GM18873 (cell line): ENCODE measurements around the gene ZNF407.

ENCODE experiments used
- ATAC-seq: cut with Tn5 transposase; IDR thresholded peaks from one replicate; pipeline ENCODE4 v1.9.1; 2021; ENCODE audit warnings: mild to moderate bottlenecking, moderate library complexity, moderate number of reproducible peaks; ENCODE audit not compliant: unreplicated experiment, low FRiP score

The ZNF407 gene

GRCh38 chr18:75104483-75104882 lies 506.8 kb downstream of the ZNF407 start:
- ATAC-seq, result no peak

GRCh38 chr18:75105551-75106254 lies 508.0 kb downstream of the ZNF407 start:
- no peak for ATAC-seq

GRCh38 chr18:75106746-75107145 lies 509.1 kb downstream of the ZNF407 start:
- no peak for ATAC-seq

- no peak for ATAC-seq
Observed at GRCh38 chr18:75107196-75107930, 509.7 kb downstream of the ZNF407 start.

- no peak for ATAC-seq
Observed at GRCh38 chr18:75107931-75108276, 510.2 kb downstream of the ZNF407 start.

GRCh38 chr18:75108579-75109318 lies 511.1 kb downstream of the ZNF407 start:
- no peak for ATAC-seq

GRCh38 chr18:75109319-75109691 lies 511.6 kb downstream of the ZNF407 start:
- no peak for ATAC-seq

- no peak for ATAC-seq
Observed at GRCh38 chr18:75109819-75110218, 512.1 kb downstream of the ZNF407 start.

GRCh38 chr18:75110311-75110710 lies 512.6 kb downstream of the ZNF407 start:
- ATAC-seq, result no peak

GRCh38 chr18:75110846-75111415 lies 513.3 kb downstream of the ZNF407 start:
- ATAC-seq, result no peak

- ATAC-seq, result no peak
Observed at GRCh38 chr18:75111760-75112159, 514.1 kb downstream of the ZNF407 start.

- ATAC-seq, result no peak
Observed at GRCh38 chr18:75112186-75113096, 514.8 kb downstream of the ZNF407 start.

- no peak for ATAC-seq
Observed at GRCh38 chr18:75113455-75113854, 515.8 kb downstream of the ZNF407 start.

- ATAC-seq, result no peak
Observed at GRCh38 chr18:75114231-75114764, 516.6 kb downstream of the ZNF407 start.
